GM15510 (cell line): ENCODE measurements around the gene RSU1.

Source experiments
- POLR2A ChIP-seq: IDR thresholded peaks from 3 replicates; pipeline ENCODE4 v1.6.1; 2011; ENCODE audit warnings: borderline replicate concordance; ENCODE audit not compliant: insufficient read length; ENCODE audit errors: extremely low read depth

The RSU1 gene

DNA sequence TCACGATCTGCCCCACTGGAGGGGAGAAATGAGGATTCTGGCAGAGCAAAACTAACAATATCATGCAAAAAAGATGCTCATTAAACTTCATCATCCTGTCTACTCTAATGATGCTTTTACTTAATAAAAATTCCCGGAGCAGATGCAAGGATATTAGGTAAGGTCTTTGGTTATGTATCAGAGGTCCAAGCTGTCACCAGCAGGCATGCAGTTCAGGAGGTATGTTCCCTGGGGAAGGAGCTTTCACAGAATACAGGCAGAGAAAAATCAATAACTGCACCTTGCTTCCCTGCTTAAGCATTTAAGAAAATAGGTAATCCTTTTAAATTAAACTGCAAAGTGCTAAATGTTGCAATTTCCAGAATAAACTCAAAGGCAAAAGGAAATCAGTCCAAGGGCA, 213.9 kb downstream of the RSU1 start:
- TF ChIP-seq POLR2A: no peak

DNA sequence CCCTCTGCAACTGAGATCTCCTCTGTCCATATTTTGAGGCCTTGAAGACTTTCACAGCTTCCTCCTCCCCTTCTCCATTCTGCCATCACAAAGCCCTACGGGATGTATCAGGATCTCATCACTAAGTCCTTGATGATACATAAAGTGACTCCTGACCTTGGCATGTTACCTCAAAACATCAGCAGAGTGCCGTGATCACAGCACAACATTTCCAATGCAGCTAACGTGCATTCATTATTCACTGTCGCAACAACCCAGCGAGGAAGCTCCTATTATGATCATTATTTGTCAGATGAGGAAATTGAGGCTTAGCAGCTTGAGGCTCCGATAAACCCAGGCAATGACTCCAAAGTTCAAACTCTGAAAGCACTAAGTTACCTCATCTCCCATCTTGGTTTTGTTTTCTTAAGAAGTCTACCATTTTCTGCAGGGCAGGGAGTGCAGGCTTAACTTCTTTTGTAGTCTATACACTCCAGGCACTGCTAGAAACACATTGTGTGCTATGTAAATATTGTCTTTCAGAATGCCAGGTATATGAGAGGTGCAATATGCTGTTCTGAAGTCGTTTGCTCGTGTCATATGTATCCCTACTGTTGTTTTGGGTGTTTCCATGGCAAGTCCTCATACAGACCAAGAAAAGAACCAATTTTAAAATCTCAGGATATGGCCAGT, 215.0 kb downstream of the RSU1 start:
- TF ChIP-seq POLR2A: no peak

DNA sequence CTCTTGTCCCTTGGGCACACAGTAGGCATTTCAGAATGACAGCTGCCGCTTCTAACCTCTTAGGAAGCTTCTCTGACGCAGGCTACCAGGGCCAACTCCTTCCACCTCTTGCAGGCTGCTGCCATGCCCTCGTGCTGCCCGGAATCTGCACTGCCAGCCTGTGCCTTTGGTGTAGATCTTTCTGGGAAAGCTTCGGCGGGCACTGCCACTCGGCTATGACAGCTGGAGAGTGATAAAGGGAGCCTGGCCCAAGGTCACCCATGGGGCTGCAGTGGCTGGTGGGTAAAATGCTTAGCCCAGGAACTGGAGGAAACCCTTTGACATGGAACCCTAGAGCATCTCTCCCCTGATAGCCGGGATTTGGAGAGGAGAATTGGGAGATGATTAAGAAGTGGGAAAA, 217.6 kb downstream of the RSU1 start:
- no peak for TF ChIP-seq POLR2A

DNA sequence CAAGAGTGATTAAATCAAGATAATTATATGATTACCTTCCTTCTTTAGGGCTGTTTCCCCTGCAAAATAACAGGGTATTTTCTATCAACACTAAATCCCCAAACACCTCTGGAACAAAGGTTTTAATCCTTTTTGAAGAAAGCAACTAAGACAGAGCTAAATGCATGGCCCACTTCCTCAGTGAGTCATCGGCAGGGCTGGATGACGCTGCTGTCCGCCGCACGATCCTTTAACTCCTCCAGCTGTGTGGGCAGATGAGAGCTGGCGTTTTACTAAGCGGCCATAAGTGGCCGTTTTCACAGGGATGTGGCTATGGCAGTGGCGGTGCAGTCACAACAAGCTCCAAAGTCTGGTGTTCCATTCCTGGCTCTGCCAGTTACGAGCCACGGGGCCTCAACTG, 219.6 kb downstream of the RSU1 start:
- TF ChIP-seq POLR2A: no peak

DNA sequence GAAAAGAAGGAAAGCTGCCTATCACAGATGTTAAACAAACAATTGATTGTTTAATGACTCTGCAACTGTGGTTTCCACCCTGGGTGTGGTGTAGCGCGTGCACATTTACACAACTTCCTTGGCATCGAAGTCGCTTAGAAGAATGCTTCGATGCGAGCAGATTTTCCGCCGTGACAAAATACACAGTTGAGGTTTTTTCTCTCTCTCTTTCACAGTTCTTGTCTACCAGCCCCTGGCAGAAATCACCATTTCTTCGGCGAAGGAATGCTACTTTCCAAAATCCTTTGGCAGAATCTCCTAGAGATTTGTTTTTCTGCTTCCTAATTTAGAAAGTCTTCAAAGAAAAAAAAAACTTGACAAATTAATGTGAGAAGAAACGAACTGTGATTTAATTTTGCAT, 224.8 kb downstream of the RSU1 start:
- no peak for TF ChIP-seq POLR2A

DNA sequence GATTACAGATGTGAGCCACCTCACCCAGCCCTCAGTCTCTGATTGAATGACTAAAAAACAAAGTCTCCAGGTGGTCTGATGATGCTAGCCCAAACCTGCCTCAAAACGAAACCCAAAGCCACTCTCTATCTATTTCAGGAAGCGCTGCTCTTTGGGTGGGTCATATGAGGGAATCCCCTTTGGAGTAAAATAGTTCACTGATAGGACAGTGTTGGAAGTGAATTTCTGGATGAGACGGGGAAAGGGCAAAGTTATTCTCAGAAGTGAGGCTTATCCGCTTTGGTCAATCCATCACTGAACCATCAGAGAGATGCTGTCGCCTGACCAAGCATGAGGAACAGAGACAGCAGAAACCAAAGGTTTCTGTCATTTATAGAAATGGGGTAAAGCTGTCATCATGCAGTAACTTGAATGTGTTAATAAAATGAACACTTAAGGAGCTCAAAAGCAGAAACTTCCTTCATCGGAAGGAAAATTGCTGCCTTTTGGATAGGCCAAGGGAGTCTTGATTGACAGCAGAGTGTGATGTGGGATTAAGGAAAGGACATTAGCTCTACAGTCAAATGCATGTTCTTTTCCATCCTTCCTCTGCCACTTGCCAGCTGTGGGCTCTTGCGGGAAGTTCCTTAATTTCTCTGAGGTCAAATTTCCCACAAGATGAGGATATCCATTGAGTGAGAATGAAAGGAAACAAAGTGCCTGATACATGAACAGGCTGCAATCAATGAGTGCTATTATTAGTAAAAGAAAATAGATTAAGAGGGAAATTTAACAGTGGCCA, 230.7 kb downstream of the RSU1 start:
- no peak for TF ChIP-seq POLR2A

DNA sequence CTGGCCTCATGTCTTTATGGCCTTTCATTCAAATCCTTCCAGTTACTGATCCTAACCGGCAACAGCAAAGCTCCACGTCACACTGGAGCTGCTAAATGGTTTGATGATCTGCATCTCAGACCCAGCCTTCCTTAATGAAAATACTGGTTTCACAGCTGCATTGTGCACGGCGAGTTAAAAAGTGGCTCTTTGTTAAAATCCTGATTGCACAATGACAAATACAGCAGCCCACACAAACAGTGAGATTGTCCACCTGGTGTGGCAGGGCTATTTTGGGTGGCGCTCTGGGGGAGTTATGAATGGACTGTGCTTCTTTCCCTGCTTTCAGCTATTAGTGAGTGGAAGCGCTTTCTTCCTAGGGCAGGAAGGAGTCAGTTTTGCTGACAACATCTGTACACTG, 232.1 kb downstream of the RSU1 start:
- no peak for TF ChIP-seq POLR2A

DNA sequence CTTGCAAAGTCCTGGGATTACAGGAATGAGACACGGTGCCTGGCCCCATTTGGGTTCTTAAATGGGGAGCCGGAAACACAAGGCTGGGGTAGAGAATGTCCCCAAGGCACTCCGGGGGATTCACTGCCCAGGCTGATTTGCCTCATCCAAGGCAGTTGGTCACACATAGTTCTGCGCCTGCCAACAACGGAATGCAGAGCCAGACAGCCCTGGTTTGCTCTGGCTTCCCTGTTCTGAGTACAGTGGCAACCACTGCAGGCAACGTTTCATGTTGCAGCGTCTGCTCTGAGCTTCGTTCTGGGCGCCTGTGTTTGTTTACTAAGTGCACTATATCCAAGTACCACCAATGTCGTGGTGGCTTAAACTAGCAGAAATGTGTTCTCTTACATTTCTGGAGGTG, 233.8 kb downstream of the RSU1 start:
- TF ChIP-seq POLR2A: no peak

DNA sequence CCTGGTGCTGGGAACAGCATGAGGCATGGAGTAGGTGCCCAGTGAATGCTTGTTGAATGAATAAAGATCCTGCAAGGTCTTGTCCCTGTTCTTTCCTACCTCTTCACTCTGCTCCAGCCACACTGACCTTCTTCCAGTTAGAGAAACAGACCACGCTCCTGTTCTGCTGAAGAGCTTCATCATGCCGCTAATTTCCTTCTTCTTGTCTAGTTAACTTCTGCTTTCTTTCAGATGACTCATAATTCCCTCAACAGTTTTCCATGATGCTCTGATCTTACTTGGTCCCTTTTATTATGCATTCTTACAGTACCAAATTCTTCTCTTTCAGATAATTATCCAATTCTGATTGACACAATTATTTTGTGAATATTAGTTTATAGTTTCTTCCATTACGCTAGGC, 236.0 kb downstream of the RSU1 start:
- no peak for TF ChIP-seq POLR2A

DNA sequence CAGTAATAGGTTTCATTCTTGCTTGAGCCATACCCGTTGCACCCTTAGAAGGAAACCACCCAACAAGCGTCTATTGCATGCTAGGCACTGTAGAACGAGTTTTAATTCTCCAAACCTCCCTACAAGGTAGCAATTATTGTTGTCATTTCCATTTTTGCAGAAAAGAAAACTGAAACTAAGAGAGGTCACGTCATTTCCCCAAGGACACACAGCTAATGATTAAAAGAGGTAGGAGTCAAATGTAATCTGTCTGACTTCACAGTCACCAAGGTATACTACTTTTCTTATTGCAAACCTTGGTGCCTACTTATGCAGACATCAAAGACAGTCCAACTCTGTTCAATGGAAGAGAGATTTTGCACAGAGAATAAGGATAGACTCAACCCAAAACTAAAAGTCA, 246.5 kb downstream of the RSU1 start:
- TF ChIP-seq POLR2A: no peak

DNA sequence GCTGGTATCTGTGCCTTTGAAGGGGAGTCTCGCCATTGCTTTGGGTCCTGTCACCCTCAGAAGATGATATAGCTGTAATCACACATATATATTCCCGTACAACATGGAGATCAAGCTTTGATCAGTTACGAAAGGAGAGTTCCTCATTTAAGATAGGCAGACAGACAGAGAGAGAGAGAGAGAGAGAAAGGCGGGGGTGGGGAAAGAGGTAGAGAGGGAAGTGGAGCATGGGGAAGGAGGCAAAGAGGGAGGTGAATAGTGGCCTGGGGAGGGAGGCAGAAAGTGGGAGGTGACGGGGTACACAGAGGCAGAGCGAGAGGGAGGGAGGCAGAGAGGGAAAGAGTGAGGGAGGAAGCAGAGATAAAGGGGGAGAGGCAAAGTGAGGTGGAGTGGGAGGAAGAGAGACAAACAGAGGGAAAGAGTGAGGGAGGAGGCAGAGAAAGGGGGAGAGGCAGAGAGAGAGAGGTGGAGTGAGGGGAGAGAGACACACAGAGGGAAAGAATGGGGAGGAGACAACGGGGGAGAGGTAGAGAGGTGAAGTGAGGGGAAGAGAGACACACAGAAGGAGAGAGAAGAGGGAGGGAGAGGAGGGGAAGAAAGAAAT, 250.9 kb downstream of the RSU1 start:
- TF ChIP-seq POLR2A: no peak

DNA sequence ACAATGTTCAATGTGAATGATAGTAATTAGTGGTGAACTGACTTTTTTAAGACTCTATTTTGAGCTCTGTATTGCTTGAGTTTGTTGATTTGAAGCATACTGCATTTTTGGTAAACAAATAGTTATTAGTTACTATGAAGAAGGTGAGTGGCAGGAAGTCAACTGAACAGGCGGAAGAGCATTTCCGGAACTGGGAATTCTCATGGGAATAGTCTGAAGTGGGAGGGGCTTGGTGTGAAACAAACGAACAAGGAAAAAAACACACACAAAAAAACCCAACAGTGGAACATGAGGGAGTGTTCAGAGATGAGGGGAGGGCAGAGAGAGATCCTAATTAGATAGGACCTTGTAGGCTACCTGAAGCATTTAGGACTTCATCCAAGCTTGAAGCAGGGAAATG, 251.6 kb downstream of the RSU1 start:
- no peak for TF ChIP-seq POLR2A

DNA sequence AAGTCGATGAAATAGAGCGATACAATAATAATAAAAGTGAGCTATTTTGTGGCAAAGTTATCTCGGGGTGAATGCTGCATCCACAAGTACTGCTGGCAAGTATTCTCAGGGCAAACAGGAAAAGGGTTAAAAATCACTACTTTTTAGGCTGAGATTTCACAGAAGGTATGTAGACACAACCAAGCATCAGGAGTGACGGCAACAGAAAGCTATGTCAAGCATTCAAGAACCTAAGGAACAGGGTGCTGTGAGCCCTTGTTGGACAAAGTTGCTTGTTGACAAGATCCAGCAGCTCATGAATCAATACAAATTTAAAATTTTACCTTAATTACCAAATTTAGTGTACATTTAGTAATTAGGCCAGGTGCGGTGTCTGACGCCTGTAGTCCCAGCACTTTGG, 254.3 kb downstream of the RSU1 start:
- TF ChIP-seq POLR2A: no peak

DNA sequence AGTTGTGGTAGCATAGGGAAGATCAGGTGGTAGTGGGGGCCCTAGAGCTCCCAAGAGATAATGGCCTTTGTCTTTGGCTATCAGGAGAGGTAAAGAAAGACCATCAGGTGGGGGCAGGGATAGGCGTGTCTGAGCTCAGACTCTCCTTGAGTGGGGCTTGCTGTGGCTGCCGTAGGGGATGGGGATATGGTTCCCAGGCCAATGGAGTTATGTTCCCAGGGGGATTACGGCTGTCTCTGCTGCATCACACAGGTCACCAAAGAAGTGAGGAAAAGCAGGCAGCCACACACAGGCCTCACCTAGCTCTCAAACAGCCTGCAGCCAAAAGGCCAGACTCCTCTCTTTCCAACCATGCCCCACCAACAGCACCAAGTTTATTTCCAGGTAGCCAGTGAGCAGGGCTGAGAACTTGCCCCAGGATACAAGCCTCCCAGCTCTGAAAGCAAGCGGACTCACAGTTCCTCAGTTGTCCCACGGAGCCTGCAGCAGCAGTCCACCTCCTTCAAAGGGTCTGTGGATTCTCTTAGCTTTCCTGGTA, 257.9 kb downstream of the RSU1 start:
- no peak for TF ChIP-seq POLR2A

DNA sequence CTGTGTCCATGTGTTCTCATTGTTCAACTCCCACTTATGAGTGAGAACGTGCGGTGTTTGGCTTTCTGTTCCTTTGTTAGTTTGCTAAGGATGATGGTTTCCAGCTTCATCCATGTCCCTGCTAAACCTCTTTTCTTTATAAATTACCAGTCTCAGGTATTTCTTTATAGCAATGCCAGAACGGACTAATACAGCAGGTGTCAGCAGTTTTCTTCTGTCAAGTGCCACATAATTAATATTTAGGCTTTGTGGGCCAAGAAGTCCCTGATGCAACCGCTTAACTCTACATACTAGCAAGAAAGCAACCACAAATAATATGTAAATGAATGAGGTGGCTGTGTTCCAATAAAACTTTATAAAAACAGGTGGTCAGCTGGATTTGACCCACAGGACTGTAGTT, 269.3 kb downstream of the RSU1 start:
- TF ChIP-seq POLR2A: no peak
